Ascending aorta (tissue), 2 donors: ENCODE measurements around the gene EPSTI1. TPM values are rescaled to one million over a fixed set of nuclear protein-coding genes. Genes with fewer than 3 reads are reported as not detected.
"Not testable (repeated sequence)": the region's sequence is repeated elsewhere in the genome, so short reads cannot be mapped to it uniquely, and the experiment has no call there.

Source experiments
- DNase-seq, 2 donors: peaks; one replicate each; pipeline ENCODE4 v3.0.0-alpha.2; 2019; ENCODE audit warnings: low spot score in 2 of 2
- H3K27ac ChIP-seq, 2 donors: fragments of 200-600 bp; sonication (generic); one replicate each; pipeline ENCODE4 v1.5.1; 2016 to 2017; ENCODE audit warnings: mild to moderate bottlenecking in 1 of 2
- H3K27me3 ChIP-seq: fragments of 200-600 bp; sonication (generic); one replicate; pipeline ENCODE4 v1.5.1; 2017
- H3K36me3 ChIP-seq, 2 donors: fragments of 200-600 bp; sonication (generic); one replicate each; pipeline ENCODE4 v1.5.1; 2016
- H3K4me1 ChIP-seq, 2 donors: fragments of 200-600 bp; sonication (generic); one replicate each; pipeline ENCODE4 v1.5.1; 2016 to 2017; ENCODE audit warnings: mild to moderate bottlenecking in 1 of 2
- H3K4me3 ChIP-seq, 2 donors: fragments of 200-600 bp; sonication (generic); one replicate each; pipeline ENCODE4 v1.5.1; 2016 to 2017; ENCODE audit warnings: mild to moderate bottlenecking in 1 of 2
- H3K9me3 ChIP-seq, 2 donors: fragments of 200-600 bp; sonication (generic); one replicate each; pipeline ENCODE4 v1.5.1; 2016
- intact Hi-C: fragments of 100-400 bp; cut with DNase I; formaldehyde crosslinking; loops from one replicate; pipeline ENCODE4 v1.15.1; 2023
- total RNA-seq: library from RNA; depleted of rRNA; stranded (reverse); fragments of >200 nt; gene quantifications from one replicate; pipeline ENCODE4 v1.1.0, GENCODE V29; 2016
- TF ChIP-seq, protein P1 (sequence below), 3 experiments: fragments of 200-600 bp in 2 of 3; fragments of 450-650 bp in 1 of 3; sonication (generic) in 2 of 3; IDR thresholded peaks; one replicate each; pipeline ENCODE4 v1.5.1; 2016 to 2019; ENCODE audit warnings: antibody characterized with exemption in 3 of 3, mild to moderate bottlenecking in 1 of 3, moderate library complexity in 1 of 3

The EPSTI1 gene
- total RNA-seq, 1 donor from 2014 or later = 3.2 TPM

DNA sequence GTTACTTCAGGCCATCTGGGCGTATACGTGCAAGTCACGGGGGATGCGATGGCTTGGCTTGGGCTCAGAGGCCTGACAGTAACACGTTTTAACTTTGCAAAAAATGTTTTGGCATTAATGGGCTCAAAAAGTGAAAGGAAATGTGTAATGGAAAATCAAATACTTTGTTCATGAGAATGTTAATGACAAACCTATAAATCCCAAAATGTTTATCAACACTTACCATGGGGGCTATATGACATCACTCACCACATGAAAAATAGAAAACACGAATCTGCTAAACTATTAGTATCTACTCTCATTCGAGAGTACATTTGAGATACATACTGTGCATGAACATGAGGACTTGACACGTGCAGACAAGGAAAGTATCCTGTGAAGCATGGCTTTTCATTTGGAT, 119.0 kb downstream of the EPSTI1 start:
- no peak for DNase-seq
- H3K27ac ChIP-seq = no peak overlapping the region

DNA sequence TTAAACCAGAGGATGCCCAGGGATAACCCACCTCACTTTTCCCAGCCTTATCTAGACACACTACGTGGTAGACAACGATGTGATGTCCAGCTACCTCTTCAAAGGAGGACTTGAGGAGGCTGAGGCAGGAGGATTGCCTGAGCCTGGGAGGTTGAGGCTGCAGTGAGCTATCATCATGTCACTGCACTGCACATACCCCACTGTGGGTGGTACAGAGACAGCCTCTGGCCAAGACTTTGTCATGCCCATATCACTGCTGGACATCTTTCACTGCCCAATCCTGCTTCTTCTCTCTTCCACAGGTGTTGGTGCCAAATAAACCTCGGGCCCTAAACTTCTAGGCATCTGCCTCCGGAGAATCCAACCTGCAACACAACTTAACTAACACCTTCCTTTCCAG, 124.8 kb downstream of the EPSTI1 start:
- no peak overlapping the region for H3K27ac ChIP-seq

More for the DNA sequence above, 119.0 kb downstream of the EPSTI1 start:
- Histone ChIP-seq H3K27me3 (no peaks in the 10 kb centered on the region), H3K4me3 (no peak overlapping the region), H3K9me3 (no peaks in the 10 kb centered on the region), H3K36me3 (no peaks in the 10 kb centered on the region), H3K4me1 (no peaks in the 10 kb centered on the region)
- intact Hi-C loops = no loop called here
- TF ChIP-seq, protein P1, sequence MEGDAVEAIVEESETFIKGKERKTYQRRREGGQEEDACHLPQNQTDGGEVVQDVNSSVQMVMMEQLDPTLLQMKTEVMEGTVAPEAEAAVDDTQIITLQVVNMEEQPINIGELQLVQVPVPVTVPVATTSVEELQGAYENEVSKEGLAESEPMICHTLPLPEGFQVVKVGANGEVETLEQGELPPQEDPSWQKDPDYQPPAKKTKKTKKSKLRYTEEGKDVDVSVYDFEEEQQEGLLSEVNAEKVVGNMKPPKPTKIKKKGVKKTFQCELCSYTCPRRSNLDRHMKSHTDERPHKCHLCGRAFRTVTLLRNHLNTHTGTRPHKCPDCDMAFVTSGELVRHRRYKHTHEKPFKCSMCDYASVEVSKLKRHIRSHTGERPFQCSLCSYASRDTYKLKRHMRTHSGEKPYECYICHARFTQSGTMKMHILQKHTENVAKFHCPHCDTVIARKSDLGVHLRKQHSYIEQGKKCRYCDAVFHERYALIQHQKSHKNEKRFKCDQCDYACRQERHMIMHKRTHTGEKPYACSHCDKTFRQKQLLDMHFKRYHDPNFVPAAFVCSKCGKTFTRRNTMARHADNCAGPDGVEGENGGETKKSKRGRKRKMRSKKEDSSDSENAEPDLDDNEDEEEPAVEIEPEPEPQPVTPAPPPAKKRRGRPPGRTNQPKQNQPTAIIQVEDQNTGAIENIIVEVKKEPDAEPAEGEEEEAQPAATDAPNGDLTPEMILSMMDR (IDR thresholded peaks at IDR 0.05) = no peak

DNA sequence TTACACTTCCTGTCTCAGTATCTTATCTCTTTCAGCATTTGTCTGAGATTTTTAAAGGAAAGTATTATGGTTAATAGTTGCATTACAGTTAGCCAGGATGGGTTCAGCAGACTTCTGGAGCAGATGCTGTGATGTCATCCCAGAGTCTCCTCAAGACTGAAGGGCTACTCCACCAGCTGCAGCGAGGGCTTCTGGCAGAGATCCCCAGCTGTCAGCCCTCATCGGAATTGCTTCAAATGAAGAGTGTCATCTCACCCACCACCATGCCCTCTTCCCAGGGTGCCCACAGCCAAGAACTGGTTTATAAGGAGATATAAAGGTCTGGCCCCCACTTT, 126.3 kb downstream of the EPSTI1 start:
- no peaks in the 10 kb centered on the region for H3K4me1 ChIP-seq
- H3K27ac ChIP-seq = no peak overlapping the region
- H3K36me3 ChIP-seq = no peaks in the 10 kb centered on the region
- intact Hi-C loops = no loop called here
- no peaks in the 10 kb centered on the region for H3K9me3 ChIP-seq
- DNase-seq = no peak
- H3K27me3 ChIP-seq = no peaks in the 10 kb centered on the region
- TF ChIP-seq, protein P1 (IDR thresholded peaks at IDR 0.05) = no peak
- H3K4me3 ChIP-seq = no peak overlapping the region

More for the DNA sequence above, 124.8 kb downstream of the EPSTI1 start:
- Histone ChIP-seq H3K4me1 (no peaks in the 10 kb centered on the region), H3K36me3 (no peaks in the 10 kb centered on the region), H3K9me3 (no peaks in the 10 kb centered on the region), H3K27me3 (no peaks in the 10 kb centered on the region), H3K4me3 (no peak overlapping the region)
- TF ChIP-seq, protein P1 (IDR thresholded peaks at IDR 0.05) = no peak
- no peak for DNase-seq
- intact Hi-C loops = no loop called here

DNA sequence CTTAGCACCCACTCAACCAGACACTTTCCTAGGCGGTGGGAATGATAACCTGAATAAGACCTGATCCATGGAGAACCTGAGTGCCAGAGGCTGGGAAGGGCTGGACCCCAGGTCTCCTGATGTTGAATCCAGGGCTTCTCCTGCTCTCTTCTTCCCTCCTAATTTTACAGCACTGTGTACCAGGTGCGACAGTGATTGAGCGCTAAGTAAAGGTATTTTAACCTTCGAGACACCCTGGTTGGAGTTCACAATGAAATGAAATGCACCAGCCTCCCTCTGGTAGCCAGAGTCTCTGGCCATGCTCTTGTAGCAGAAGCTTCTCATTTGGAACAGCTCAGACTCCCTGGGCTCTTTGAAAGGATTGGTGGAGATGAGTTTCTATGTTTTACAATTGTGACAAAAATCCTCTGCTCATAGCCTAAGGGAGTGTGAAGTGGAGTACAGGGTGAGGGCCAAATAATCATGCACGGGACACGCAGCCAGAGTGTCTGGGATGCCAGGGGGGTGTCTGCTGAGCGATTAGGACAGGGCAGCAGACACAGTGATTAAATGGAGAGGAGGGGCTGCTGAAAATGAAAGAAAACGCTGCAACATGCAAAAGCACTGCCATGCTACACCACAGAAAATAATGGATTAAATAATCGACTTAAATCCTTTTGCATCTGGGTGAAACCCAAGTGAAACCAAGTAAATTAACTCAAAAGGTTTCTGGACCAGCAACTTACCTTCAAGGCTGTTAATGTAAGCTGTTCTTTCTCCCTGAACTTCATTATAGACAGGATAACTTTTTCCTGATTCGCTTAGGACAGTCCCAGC, 126.9 kb downstream of the EPSTI1 start:
- Histone ChIP-seq H3K27me3 (no peaks in the 10 kb centered on the region), H3K4me3 (no peak overlapping the region), H3K4me1 (no peaks in the 10 kb centered on the region), H3K9me3 (no peaks in the 10 kb centered on the region), H3K27ac (no peak overlapping the region), H3K36me3 (no peaks in the 10 kb centered on the region)
- TF ChIP-seq, protein P1 (IDR thresholded peaks at IDR 0.05) = no peak
- no peak for DNase-seq
- intact Hi-C loops = no loop called here

DNA sequence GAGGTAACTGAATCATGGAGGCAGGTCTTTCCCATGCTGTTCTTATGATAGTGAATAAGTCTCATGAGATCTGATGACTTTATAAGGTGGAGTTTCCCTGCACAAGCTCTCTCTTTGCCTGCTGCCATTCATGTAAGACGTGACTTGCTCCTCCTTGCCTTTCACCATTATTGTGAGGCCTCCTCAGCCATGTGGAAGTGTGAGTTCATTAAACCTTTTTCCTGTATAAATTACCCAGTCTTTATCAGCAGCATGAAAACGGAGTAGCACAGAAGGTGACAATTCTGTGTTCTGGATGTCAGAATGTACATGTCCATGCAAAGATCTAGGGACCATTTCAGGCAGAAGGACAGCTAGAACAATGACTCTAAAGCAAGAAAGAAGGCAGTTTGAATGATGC, 129.7 kb downstream of the EPSTI1 start:
- H3K27ac ChIP-seq, H3K36me3 ChIP-seq, H3K9me3 ChIP-seq, H3K4me1 ChIP-seq, H3K27me3 ChIP-seq, intact Hi-C loops, H3K4me3 ChIP-seq, DNase-seq: not testable (repeated sequence)

DNA sequence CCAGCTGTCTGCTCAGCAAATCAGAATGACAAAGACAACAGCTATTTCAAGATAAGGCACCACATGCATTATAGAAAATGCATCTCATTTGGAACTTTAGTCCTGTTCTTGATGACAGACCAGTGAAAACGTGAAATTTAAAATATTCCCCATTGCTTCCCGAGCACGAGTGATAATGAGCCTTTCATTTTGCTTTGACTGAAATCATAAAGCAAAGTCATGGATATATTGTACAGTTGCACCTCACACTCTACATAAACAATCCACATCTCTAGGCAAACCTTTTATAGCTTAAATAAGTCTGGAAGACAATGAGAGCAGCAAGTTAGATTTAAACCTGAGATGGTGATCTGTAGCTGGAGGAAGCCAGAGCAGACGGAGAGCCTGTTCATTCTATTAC, 131.6 kb downstream of the EPSTI1 start:
- intact Hi-C loops = no loop called here
- Histone ChIP-seq H3K4me3 (no peak overlapping the region), H3K27ac (no peak overlapping the region), H3K4me1 (no peaks in the 10 kb centered on the region), H3K27me3 (no peaks in the 10 kb centered on the region), H3K36me3 (no peaks in the 10 kb centered on the region), H3K9me3 (no peaks in the 10 kb centered on the region)
- DNase-seq = no peak
- TF ChIP-seq, protein P1 (IDR thresholded peaks at IDR 0.05) = no peak
